Ovary (tissue), 9 donors: Measurements from ENCODE around the gene PLXNA4. TPM values are rescaled to one million over a fixed set of nuclear protein-coding genes. Genes with fewer than 3 reads are reported as not detected.

Experiments used
- DNase-seq, 5 donors: peaks; one replicate each; pipeline ENCODE4 v3.0.0-alpha.2; 2019 to 2020
- H3K27ac ChIP-seq, 2 donors: fragments of 200-600 bp; one replicate each; pipeline versions ENCODE4 v1.5.1 to v1.8.0; 2019 to 2022
- H3K27me3 ChIP-seq: fragments of 200-600 bp; one replicate; pipeline ENCODE4 v1.8.0; 2022
- H3K36me3 ChIP-seq: fragments of 200-600 bp; sonication (generic); one replicate; pipeline ENCODE4 v1.5.1; 2019
- H3K4me1 ChIP-seq: one replicate; pipeline ENCODE4 v1.8.1; 2013; ENCODE audit warnings: mild to moderate bottlenecking, moderate library complexity; ENCODE audit not compliant: insufficient read depth
- H3K4me3 ChIP-seq: fragments of 200-600 bp; sonication (generic); one replicate; pipeline ENCODE4 v1.5.1; 2017
- H3K9me3 ChIP-seq, 2 donors: fragments of 200-600 bp in 1 of 2; sonication (generic) in 1 of 2; one replicate each; pipeline versions ENCODE4 v1.5.1 to v1.8.1; 2013 to 2019; ENCODE audit warnings: mild to moderate bottlenecking in 1 of 2, moderate library complexity in 1 of 2
- CTCF ChIP-seq, 3 donors: fragments of 450-650 bp in 2 of 3; fragments of 200-600 bp in 1 of 3; IDR thresholded peaks; one replicate each; pipeline versions ENCODE4 v1.5.1 to v1.8.0; 2016 to 2022; ENCODE audit warnings: antibody characterized with exemption in 3 of 3, mild to moderate bottlenecking in 1 of 3
- EP300 ChIP-seq: sonication (generic); formaldehyde crosslinking; IDR thresholded peaks from one replicate; pipeline ENCODE4 v1.6.1; 2017; ENCODE audit warnings: antibody characterized with exemption
- POLR2A ChIP-seq: fragments of 450-650 bp; IDR thresholded peaks from one replicate; pipeline ENCODE4 v1.6.1; 2017; ENCODE audit warnings: antibody characterized with exemption, mild to moderate bottlenecking, moderate library complexity
- WGBS, 3 donors: extraction: QIAGEN DNeasy Blood & Tissue Kit in 1 of 3; methylation state at CpG; one replicate each; pipeline versions ENCODE4 v1.1.5 to v1.1.7; 2013 to 2017; 5-methylcytosine and 5-hydroxymethylcytosine counted together
- intact Hi-C, 4 donors: fragments of 100-400 bp; cut with DNase I; formaldehyde crosslinking; loops; one replicate each; pipeline versions ENCODE4 v1.11.0 to v1.15.1; 2022 to 2023
- polyA plus RNA-seq, 2 donors: library from polyadenylated mRNA; stranded (reverse); fragments of 200-250 nt in 1 of 2; fragments of 350-450 nt in 1 of 2; fragmentation: Illumina TruSeq in 1 of 2; extraction: RNeasy Lipid Tissue Mini Kit (QIAGEN cat#74804) in 1 of 2; gene quantifications; one replicate each; pipeline ENCODE4 v1.2.3, GENCODE V29; 2013 to 2014
- total RNA-seq, 7 donors: library from RNA; depleted of rRNA in 2 of 7; stranded (reverse); fragments of >200 nt in 2 of 7; fragmentation: NEBNext Ultra II Directional in 3 of 7; extraction: Animal tissue kit (Norgen Biotek cat#: 25700) in 3 of 7; gene quantifications; one replicate each; pipeline versions ENCODE4 v1.1.0 to v1.2.4, GENCODE V29; 2016 to 2023
- donor health status: DM: no; HTN: no; CAD: no; lungs with moderate emphysema.
- donor health status: DM: no; HTN: no; CAD: no.
- donor health status: Bipolar disorder and iron deficiency.
- donor health status: DM: yes; HTN: yes; CAD: no.
- donor health status: DM: no; HTN: no; CAD: no.
- donor health status: DM: yes; HTN: yes; CAD: no.

The PLXNA4 gene
- total and polyA plus RNA-seq, 9 donors = 5.1 to 39.9 (median 11.4) TPM

GRCh38 chr7:132131196-132131595 lies 445.1 kb downstream of the PLXNA4 start:
- Histone ChIP-seq H3K36me3 (no peaks in the 10 kb centered on the region), H3K27ac (no peak overlapping the region), H3K4me3 (no peak overlapping the region), H3K9me3 (no peaks in the 10 kb centered on the region), H3K4me1 (no peaks in the 10 kb centered on the region), H3K27me3 (no peaks in the 10 kb centered on the region)
- TF ChIP-seq EP300 = no peak
- no peak for TF ChIP-seq CTCF (IDR thresholded peaks at IDR 0.05)
- no peak for TF ChIP-seq POLR2A
- WGBS, 3 donors = 81 to 93% (median 83%) methylated on average over 3 of the region's 3 CpGs
- intact Hi-C loops = no loop called here
- DNase-seq = no peak

GRCh38 chr7:132130497-132130896 lies 445.8 kb downstream of the PLXNA4 start:
- intact Hi-C loops = no loop called here

GRCh38 chr7:132125872-132126595 lies 450.2 kb downstream of the PLXNA4 start:
- no peak overlapping the region for H3K4me3 ChIP-seq
- H3K4me1 ChIP-seq = no peaks in the 10 kb centered on the region
- H3K9me3 ChIP-seq = no peaks in the 10 kb centered on the region
- DNase-seq = no peak
- no peak overlapping the region for H3K27ac ChIP-seq
- TF ChIP-seq EP300 (no peak), POLR2A (no peak), CTCF (IDR thresholded peaks at IDR 0.05) (no peak)
- H3K36me3 ChIP-seq = no peaks in the 10 kb centered on the region
- intact Hi-C loops = no loop called here
- 71 to 80% (median 72%) methylated on average over 12 of the region's 12 CpGs for WGBS, 3 donors
- no peaks in the 10 kb centered on the region for H3K27me3 ChIP-seq

More at GRCh38 chr7:132130497-132130896, 445.8 kb downstream of the PLXNA4 start:
- H3K9me3 ChIP-seq = no peaks in the 10 kb centered on the region
- H3K27ac ChIP-seq = no peak overlapping the region
- 88 to 93% (median 89%) methylated on average over 5 of the region's 5 CpGs for WGBS, 3 donors
- H3K36me3 ChIP-seq = no peaks in the 10 kb centered on the region
- TF ChIP-seq POLR2A (no peak), EP300 (no peak), CTCF (IDR thresholded peaks at IDR 0.05) (no peak)
- no peak overlapping the region for H3K4me3 ChIP-seq
- H3K4me1 ChIP-seq = no peaks in the 10 kb centered on the region
- H3K27me3 ChIP-seq = no peaks in the 10 kb centered on the region
- no peak for DNase-seq

- H3K4me1 ChIP-seq = no peaks in the 10 kb centered on the region
- H3K9me3 ChIP-seq = no peaks in the 10 kb centered on the region
- intact Hi-C loops = no loop called here
- H3K4me3 ChIP-seq = no peak overlapping the region
- H3K36me3 ChIP-seq = no peaks in the 10 kb centered on the region
- no peak overlapping the region for H3K27ac ChIP-seq
- DNase-seq = no peak
- 71 to 86% (median 74%) methylated on average over 3 of the region's 3 CpGs for WGBS, 3 donors
- H3K27me3 ChIP-seq = no peaks in the 10 kb centered on the region
- TF ChIP-seq EP300 = no peak
- TF ChIP-seq POLR2A = no peak
- TF ChIP-seq CTCF (IDR thresholded peaks at IDR 0.05) = no peak
Observed at GRCh38 chr7:132125096-132125495, 451.2 kb downstream of the PLXNA4 start.
